LNCaP clone FGC (cell line): ENCODE data around the gene BEND7.

Experiments used
- DNase-seq: peaks from one replicate; pipeline ENCODE4 v3.0.0-alpha.2; 2011; ENCODE audit warnings: low read depth
- H3K4me3 ChIP-seq: 2 replicates; pipeline ENCODE4 v1.5.1; 2011; ENCODE audit warnings: mild to moderate bottlenecking, low read depth, low read length, control low read depth
- TF ChIP-seq, protein P1 (sequence below): IDR thresholded peaks from 2 replicates; pipeline ENCODE4 v1.5.1; 2012; ENCODE audit warnings: mild to moderate bottlenecking; ENCODE audit not compliant: control insufficient read depth, insufficient read depth; ENCODE audit errors: extremely low read depth

Gene BEND7

DNA sequence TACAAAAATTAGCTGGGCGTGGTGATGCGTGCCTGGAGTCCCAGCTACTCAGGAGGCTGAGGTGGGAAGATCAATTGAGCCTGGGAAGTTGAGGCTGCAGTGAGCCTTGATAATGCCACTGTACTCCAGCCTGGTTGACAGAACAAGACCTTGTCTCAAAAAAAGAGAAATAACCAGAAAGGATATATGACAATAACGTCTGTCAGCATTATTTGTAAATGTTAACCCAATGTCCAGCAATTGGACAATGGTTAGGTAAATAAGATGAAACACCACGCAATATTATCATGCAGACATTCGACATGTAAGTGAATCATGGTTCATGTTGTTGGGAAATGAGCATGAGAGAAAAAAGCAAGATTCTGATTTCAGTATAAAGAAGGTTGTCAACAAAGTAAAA is 136.1 kb downstream of the BEND7 start:
- TF ChIP-seq, protein P1, sequence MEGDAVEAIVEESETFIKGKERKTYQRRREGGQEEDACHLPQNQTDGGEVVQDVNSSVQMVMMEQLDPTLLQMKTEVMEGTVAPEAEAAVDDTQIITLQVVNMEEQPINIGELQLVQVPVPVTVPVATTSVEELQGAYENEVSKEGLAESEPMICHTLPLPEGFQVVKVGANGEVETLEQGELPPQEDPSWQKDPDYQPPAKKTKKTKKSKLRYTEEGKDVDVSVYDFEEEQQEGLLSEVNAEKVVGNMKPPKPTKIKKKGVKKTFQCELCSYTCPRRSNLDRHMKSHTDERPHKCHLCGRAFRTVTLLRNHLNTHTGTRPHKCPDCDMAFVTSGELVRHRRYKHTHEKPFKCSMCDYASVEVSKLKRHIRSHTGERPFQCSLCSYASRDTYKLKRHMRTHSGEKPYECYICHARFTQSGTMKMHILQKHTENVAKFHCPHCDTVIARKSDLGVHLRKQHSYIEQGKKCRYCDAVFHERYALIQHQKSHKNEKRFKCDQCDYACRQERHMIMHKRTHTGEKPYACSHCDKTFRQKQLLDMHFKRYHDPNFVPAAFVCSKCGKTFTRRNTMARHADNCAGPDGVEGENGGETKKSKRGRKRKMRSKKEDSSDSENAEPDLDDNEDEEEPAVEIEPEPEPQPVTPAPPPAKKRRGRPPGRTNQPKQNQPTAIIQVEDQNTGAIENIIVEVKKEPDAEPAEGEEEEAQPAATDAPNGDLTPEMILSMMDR: no peak
- no peak for DNase-seq

More for the DNA sequence above, 136.1 kb downstream of the BEND7 start:
- H3K4me3 ChIP-seq: no peak overlapping the region
